Large intestine (tissue), 3 donors: ENCODE data around the gene CHAT. TPM values are rescaled to one million over a fixed set of nuclear protein-coding genes. Genes with fewer than 3 reads are reported as not detected.
A peak's percentile ranks its signal among the peaks of the same experiment; 100 is the strongest.

Experiments used
- DNase-seq, 2 donors: peaks; one replicate each; pipeline versions ENCODE4 v3.0.0 to v3.0.0-alpha.2; 2013
- H3K27ac ChIP-seq: one replicate; pipeline ENCODE4 v1.5.1; 2013; ENCODE audit warnings: low read length
- H3K27me3 ChIP-seq: 2 replicates; pipeline ENCODE4 v1.6.1; 2013; ENCODE audit warnings: low read length; ENCODE audit not compliant: control insufficient read depth, insufficient read depth
- H3K36me3 ChIP-seq: 2 replicates; pipeline ENCODE4 v1.6.1; 2013; ENCODE audit warnings: low read length; ENCODE audit not compliant: control insufficient read depth, insufficient read depth
- H3K4me1 ChIP-seq: one replicate; pipeline ENCODE4 v1.6.1; 2013; ENCODE audit warnings: low read length; ENCODE audit not compliant: control insufficient read depth, insufficient read depth
- H3K4me3 ChIP-seq: one replicate; pipeline ENCODE4 v1.5.1; 2013; ENCODE audit warnings: low read length
- H3K9me3 ChIP-seq: one replicate; pipeline ENCODE4 v1.6.1; 2013; ENCODE audit warnings: mild to moderate bottlenecking, low read depth, low read length, moderate library complexity; ENCODE audit not compliant: control insufficient read depth
- WGBS: methylation state at CpG from one replicate; pipeline ENCODE4 v1.1.5; 2013; ENCODE audit warnings: low lambda C conversion rate; ENCODE audit not compliant: insufficient coverage; 5-methylcytosine and 5-hydroxymethylcytosine counted together
- polyA plus RNA-seq: library from polyadenylated mRNA; unstranded; fragments of 120-200 nt; gene quantifications from one replicate; pipeline ENCODE4 v1.2.1, GENCODE V29; 2013

Gene CHAT
- polyA plus RNA-seq, 1 donor: 0.96 TPM

- Histone ChIP-seq H3K27ac (no peak overlapping the region), H3K4me1 (peaks cover 2% of the 10 kb centered on the region), H3K27me3 (peaks cover 11% of the 10 kb centered on the region), H3K36me3 (no peaks in the 10 kb centered on the region), H3K9me3 (no peaks in the 10 kb centered on the region), H3K4me3 (no peak overlapping the region)
- DNase-seq: no peak
- no CpG with 5 or more reads among the region's 6 CpGs for WGBS
Measured at GRCh38 chr10:49631975-49632374, 18.1 kb downstream of the CHAT start.

- H3K4me3 ChIP-seq: no peak overlapping the region
- no peaks in the 10 kb centered on the region for H3K36me3 ChIP-seq
- peaks cover 2% of the 10 kb centered on the region for H3K4me1 ChIP-seq
- no peaks in the 10 kb centered on the region for H3K9me3 ChIP-seq
- peaks cover 14% of the 10 kb centered on the region for H3K27me3 ChIP-seq
- no CpG with 5 or more reads among the region's 12 CpGs for WGBS
- no peak for DNase-seq
- no peak overlapping the region for H3K27ac ChIP-seq
Measured at GRCh38 chr10:49632406-49633317, 18.8 kb downstream of the CHAT start.

- Histone ChIP-seq H3K27me3 (peaks cover 14% of the 10 kb centered on the region), H3K9me3 (no peaks in the 10 kb centered on the region), H3K27ac (no peak overlapping the region), H3K4me3 (no peak overlapping the region), H3K36me3 (no peaks in the 10 kb centered on the region), H3K4me1 (peaks cover 2% of the 10 kb centered on the region)
- DNase-seq: peak in 1 of 2 donors; percentile 59
- no CpG with 5 or more reads among the region's 13 CpGs for whole genome bisulfite sequencing
Measured at GRCh38 chr10:49633327-49634068, 19.7 kb downstream of the CHAT start.

GRCh38 chr10:49634069-49634660 lies 20.3 kb downstream of the CHAT start:
- Histone ChIP-seq H3K9me3 (no peaks in the 10 kb centered on the region), H3K27ac (no peak overlapping the region), H3K4me1 (peaks cover 2% of the 10 kb centered on the region), H3K4me3 (no peak overlapping the region), H3K36me3 (no peaks in the 10 kb centered on the region), H3K27me3 (peaks cover 14% of the 10 kb centered on the region)
- DNase-seq: no peak
- no CpG with 5 or more reads among the region's 8 CpGs for WGBS

- H3K27me3 ChIP-seq: peaks cover 15% of the 10 kb centered on the region
- H3K36me3 ChIP-seq: no peaks in the 10 kb centered on the region
- H3K9me3 ChIP-seq: no peaks in the 10 kb centered on the region
- no peaks in the 10 kb centered on the region for H3K4me1 ChIP-seq
- no peak overlapping the region for H3K4me3 ChIP-seq
- no peak overlapping the region for H3K27ac ChIP-seq
- DNase-seq: no peak
- WGBS: no CpG with 5 or more reads among the region's 3 CpGs
Measured at GRCh38 chr10:49642311-49642710, 28.5 kb downstream of the CHAT start.

GRCh38 chr10:49643241-49644034 lies 29.6 kb downstream of the CHAT start:
- peaks cover 13% of the 10 kb centered on the region for H3K27me3 ChIP-seq
- no CpG with 5 or more reads among the region's 5 CpGs for WGBS

GRCh38 chr10:49644035-49644646 lies 30.3 kb downstream of the CHAT start:
- no peak for DNase-seq
- Histone ChIP-seq H3K27me3 (peaks cover 13% of the 10 kb centered on the region), H3K36me3 (no peaks in the 10 kb centered on the region), H3K4me1 (no peaks in the 10 kb centered on the region), H3K27ac (no peak overlapping the region), H3K9me3 (no peaks in the 10 kb centered on the region), H3K4me3 (no peak overlapping the region)
- 100% methylated on average over 1 of the region's 7 CpGs for WGBS

More at GRCh38 chr10:49643241-49644034, 29.6 kb downstream of the CHAT start:
- H3K27ac ChIP-seq: no peak overlapping the region
- no peak overlapping the region for H3K4me3 ChIP-seq
- DNase-seq: no peak
- H3K36me3 ChIP-seq: no peaks in the 10 kb centered on the region
- H3K9me3 ChIP-seq: no peaks in the 10 kb centered on the region
- H3K4me1 ChIP-seq: no peaks in the 10 kb centered on the region

GRCh38 chr10:49645417-49645816 lies 31.6 kb downstream of the CHAT start:
- H3K27ac ChIP-seq: no peak overlapping the region
- peaks cover 5% of the 10 kb centered on the region for H3K27me3 ChIP-seq
- no peaks in the 10 kb centered on the region for H3K9me3 ChIP-seq
- no peaks in the 10 kb centered on the region for H3K4me1 ChIP-seq
- H3K4me3 ChIP-seq: no peak overlapping the region
- WGBS: no CpG with 5 or more reads among the region's 8 CpGs
- no peak for DNase-seq
- no peaks in the 10 kb centered on the region for H3K36me3 ChIP-seq

GRCh38 chr10:49645871-49646870 lies 32.3 kb downstream of the CHAT start:
- Histone ChIP-seq H3K4me3 (no peak overlapping the region), H3K36me3 (no peaks in the 10 kb centered on the region), H3K27me3 (no peaks in the 10 kb centered on the region), H3K27ac (no peak overlapping the region), H3K9me3 (no peaks in the 10 kb centered on the region), H3K4me1 (peaks cover 2% of the 10 kb centered on the region)
- no CpG with 5 or more reads among the region's 22 CpGs for WGBS
- DNase-seq: no peak
